ENCODE results near the gene NEK7.

- TF ChIP-seq POLR2AphosphoS5 (IDR thresholded peaks at IDR 0.05), result no peak
- TF ChIP-seq CTCF (IDR thresholded peaks at IDR 0.05 in 8 of 11, conservative IDR thresholded peaks at IDR 0.05 in 3 of 11), result no peak
Measured at GRCh38 chr1:198212126-198212525, 55.3 kb downstream of the NEK7 start.

All from spleen (tissue), 7 donors.